ENCODE data around the gene CCDC7. TPM values are rescaled to one million over a fixed set of nuclear protein-coding genes. Genes with fewer than 3 reads are reported as not detected.
A peak's percentile ranks its signal among the peaks of the same experiment; 100 is the strongest.
"Not testable (repeated sequence)": the region's sequence is repeated elsewhere in the genome, so short reads cannot be mapped to it uniquely, and the experiment has no call there.

Gene CCDC7
- total RNA-seq, 1 experiment from 2014 or later, result 6.9 TPM

GRCh38 chr10:32692174-32692573 is 246.2 kb downstream of the CCDC7 start:
- intact Hi-C loops (cut with micrococcal nuclease; ENCODE audit: unreplicated experiment), result no loop called here
- no peak overlapping the region for H3K27ac ChIP-seq
- H3K79me2 ChIP-seq (ENCODE audit: low read depth), result no peaks in the 10 kb centered on the region
- no peaks in the 10 kb centered on the region for H3K27me3 ChIP-seq (ENCODE audit: insufficient read depth, low read depth)
- peaks cover 7% of the 10 kb centered on the region; the same call in 1 of the 2 replicates for H3F3A ChIP-seq (ENCODE audit: insufficient read depth, low read depth)
- peak; percentile 50 to 70 for DNase-seq
- no TSS peak for BruUV-seq (replicated peaks)
- POLR2A ChIA-PET (ENCODE audit: unreplicated experiment), result no interaction called here
- H4K20me1 ChIP-seq (ENCODE audit: insufficient read depth), result no peaks in the 10 kb centered on the region
- no peak overlapping the region for H2AFZ ChIP-seq
- H3K36me3 ChIP-seq (ENCODE audit: low read depth), result no peaks in the 10 kb centered on the region
- no peak overlapping the region for H3K4me2 ChIP-seq
- no peaks in the 10 kb centered on the region for H3K4me1 ChIP-seq (replicated peaks; ENCODE audit: insufficient read depth)
- no peaks in the 10 kb centered on the region for H3K9me3 ChIP-seq (ENCODE audit: insufficient read depth, low read depth)
- no peak for TF ChIP-seq CTCF (conservative IDR thresholded peaks at IDR 0.05)
- TF ChIP-seq EZH2 (IDR thresholded peaks at IDR 0.05; ENCODE audit: low read depth), result no peak
- no peaks in the 10 kb centered on the region for H3K9me2 ChIP-seq (ENCODE audit: insufficient read depth)
- no peak overlapping the region for H3K4me3 ChIP-seq
- CTCF ChIA-PET, result no interaction called here

- BruUV-seq (replicated peaks), result no TSS peak
- intact Hi-C loops (cut with micrococcal nuclease; ENCODE audit: unreplicated experiment), result no loop called here
- CTCF ChIA-PET, result no interaction called here
Observed at GRCh38 chr10:32693441-32693979, 247.6 kb downstream of the CCDC7 start.

GRCh38 chr10:32699683-32700082 is 253.7 kb downstream of the CCDC7 start:
- H3K4me2 ChIP-seq; CTCF ChIA-PET; intact Hi-C loops (cut with micrococcal nuclease; ENCODE audit: unreplicated experiment): not testable (repeated sequence)

More at GRCh38 chr10:32693441-32693979, 247.6 kb downstream of the CCDC7 start:
- H4K20me1 ChIP-seq (ENCODE audit: insufficient read depth), result no peaks in the 10 kb centered on the region
- no peaks in the 10 kb centered on the region for H3K9me2 ChIP-seq (ENCODE audit: insufficient read depth)
- no peaks in the 10 kb centered on the region for H3K79me2 ChIP-seq (ENCODE audit: low read depth)
- H3K4me3 ChIP-seq, result no peak overlapping the region
- POLR2A ChIA-PET (ENCODE audit: unreplicated experiment), result no interaction called here
- H3F3A ChIP-seq (ENCODE audit: insufficient read depth, low read depth), result peaks cover 7% of the 10 kb centered on the region; the same call in 1 of the 2 replicates
- H3K27ac ChIP-seq, result no peak overlapping the region
- no peaks in the 10 kb centered on the region for H3K4me1 ChIP-seq (replicated peaks; ENCODE audit: insufficient read depth)
- H3K9me3 ChIP-seq (ENCODE audit: insufficient read depth, low read depth), result no peaks in the 10 kb centered on the region
- TF ChIP-seq EZH2 (IDR thresholded peaks at IDR 0.05; ENCODE audit: low read depth) (no peak), CTCF (conservative IDR thresholded peaks at IDR 0.05) (no peak)
- H2AFZ ChIP-seq, result no peak overlapping the region
- no peaks in the 10 kb centered on the region for H3K27me3 ChIP-seq (ENCODE audit: insufficient read depth, low read depth)
- H3K4me2 ChIP-seq, result no peak overlapping the region
- no peak for DNase-seq
- no peaks in the 10 kb centered on the region for H3K36me3 ChIP-seq (ENCODE audit: low read depth)

DNA sequence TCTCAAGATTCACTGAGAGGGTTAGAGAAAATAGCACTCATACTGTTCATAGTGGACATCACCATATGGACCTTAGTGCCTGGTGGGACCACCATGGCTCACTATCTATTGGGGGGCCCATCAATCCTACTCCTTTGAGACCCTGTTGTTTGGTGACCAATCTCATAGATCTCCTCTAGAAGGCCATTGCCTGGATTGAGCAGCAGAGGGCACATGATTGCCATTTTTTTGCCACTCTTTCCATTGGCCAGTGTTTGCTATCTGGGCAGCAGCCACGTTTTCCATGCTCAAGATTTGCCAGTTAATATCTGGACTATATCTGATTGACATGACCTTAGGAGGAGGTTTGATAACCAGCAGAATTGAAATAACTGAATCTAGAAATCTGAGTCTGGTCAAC is 267.6 kb downstream of the CCDC7 start:
- Histone ChIP-seq H3K4me3 (no peak overlapping the region), H3K4me2 (no peak overlapping the region), H3K36me3 (ENCODE audit: low read depth) (no peaks in the 10 kb centered on the region), H3K79me2 (ENCODE audit: low read depth) (no peaks in the 10 kb centered on the region), H3K9me3 (ENCODE audit: insufficient read depth, low read depth) (no peaks in the 10 kb centered on the region), H3K27me3 (ENCODE audit: insufficient read depth, low read depth) (no peaks in the 10 kb centered on the region), H3K4me1 (replicated peaks; ENCODE audit: insufficient read depth) (no peaks in the 10 kb centered on the region), H3K27ac (no peak overlapping the region), H2AFZ (no peak overlapping the region), H4K20me1 (ENCODE audit: insufficient read depth) (no peaks in the 10 kb centered on the region), H3F3A (ENCODE audit: insufficient read depth, low read depth) (no peaks in the 10 kb centered on the region), H3K9me2 (ENCODE audit: insufficient read depth) (no peaks in the 10 kb centered on the region)
- TF ChIP-seq EZH2 (IDR thresholded peaks at IDR 0.05; ENCODE audit: low read depth), result no peak
- TF ChIP-seq CTCF (conservative IDR thresholded peaks at IDR 0.05), result 0 out of 2 replicates have a peak, but pooled peaks have one; percentile 22
- CTCF ChIA-PET, result no interaction called here
- DNase-seq, result no peak
- no TSS peak for BruUV-seq (replicated peaks)
- intact Hi-C loops (cut with micrococcal nuclease; ENCODE audit: unreplicated experiment), result no loop called here
- POLR2A ChIA-PET (ENCODE audit: unreplicated experiment), result no interaction called here

More at GRCh38 chr10:32699683-32700082, 253.7 kb downstream of the CCDC7 start:
- H3K4me1 ChIP-seq (replicated peaks; ENCODE audit: insufficient read depth); H3K9me3 ChIP-seq (ENCODE audit: insufficient read depth, low read depth); H3K27ac ChIP-seq; H3F3A ChIP-seq (ENCODE audit: insufficient read depth, low read depth); H3K4me3 ChIP-seq; H3K9me2 ChIP-seq (ENCODE audit: insufficient read depth); H3K36me3 ChIP-seq (ENCODE audit: low read depth); H3K27me3 ChIP-seq (ENCODE audit: insufficient read depth, low read depth); H3K79me2 ChIP-seq (ENCODE audit: low read depth); H2AFZ ChIP-seq; DNase-seq; H4K20me1 ChIP-seq (ENCODE audit: insufficient read depth); BruUV-seq (replicated peaks); POLR2A ChIA-PET (ENCODE audit: unreplicated experiment): not testable (repeated sequence)
